ENCODE results near the gene RPS27. TPM values are rescaled to one million over a fixed set of nuclear protein-coding genes. Genes with fewer than 3 reads are reported as not detected.
A peak's percentile ranks its signal among the peaks of the same experiment; 100 is the strongest.

RPS27 gene
- total RNA-seq, 4 donors from 2014 or later: 1,269 to 1,948 (median 1,828) TPM

DNA sequence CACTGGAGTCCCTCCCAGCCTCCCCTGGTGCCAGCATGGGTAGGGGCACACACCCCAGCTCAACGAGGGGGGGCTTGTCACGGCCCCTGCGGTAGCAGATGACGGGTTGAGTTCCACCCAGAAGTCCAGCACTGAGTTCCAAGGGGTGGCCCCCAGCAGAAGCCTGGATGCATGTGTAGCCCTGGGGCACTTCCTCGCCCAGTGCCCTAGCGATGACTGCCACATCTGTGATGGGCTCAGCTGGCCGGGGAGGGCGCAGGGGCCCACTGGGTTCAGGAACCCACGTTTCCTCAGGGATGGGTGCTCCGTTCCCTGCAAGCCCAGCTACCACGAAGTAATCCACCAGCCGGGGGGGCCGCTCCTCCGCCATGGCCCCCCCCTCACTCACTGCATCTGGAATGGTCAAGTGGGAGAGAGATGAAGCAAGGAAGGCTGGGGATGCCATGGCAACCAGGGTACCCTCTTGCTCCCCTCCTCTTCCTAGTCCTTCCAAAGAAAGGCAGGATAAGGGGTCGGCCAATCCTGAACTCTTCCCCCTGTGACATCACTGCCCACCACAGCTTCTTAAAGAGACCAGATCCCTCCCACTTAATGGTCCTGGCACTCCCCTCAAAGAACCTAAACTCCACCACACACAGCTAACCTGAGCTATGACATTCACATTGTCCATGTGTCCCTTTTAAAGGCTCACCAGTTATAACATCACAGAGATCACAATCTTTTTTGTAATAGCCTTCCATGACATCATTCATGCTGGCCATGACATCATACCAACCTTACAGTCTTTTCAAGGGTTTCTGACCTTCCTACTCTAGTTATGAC lies 46.3 kb upstream of the RPS27 start:
- ATAC-seq: no peak
- no peak for TF ChIP-seq POLR2A (IDR thresholded peaks at IDR 0.05)
- TF ChIP-seq, protein P1, sequence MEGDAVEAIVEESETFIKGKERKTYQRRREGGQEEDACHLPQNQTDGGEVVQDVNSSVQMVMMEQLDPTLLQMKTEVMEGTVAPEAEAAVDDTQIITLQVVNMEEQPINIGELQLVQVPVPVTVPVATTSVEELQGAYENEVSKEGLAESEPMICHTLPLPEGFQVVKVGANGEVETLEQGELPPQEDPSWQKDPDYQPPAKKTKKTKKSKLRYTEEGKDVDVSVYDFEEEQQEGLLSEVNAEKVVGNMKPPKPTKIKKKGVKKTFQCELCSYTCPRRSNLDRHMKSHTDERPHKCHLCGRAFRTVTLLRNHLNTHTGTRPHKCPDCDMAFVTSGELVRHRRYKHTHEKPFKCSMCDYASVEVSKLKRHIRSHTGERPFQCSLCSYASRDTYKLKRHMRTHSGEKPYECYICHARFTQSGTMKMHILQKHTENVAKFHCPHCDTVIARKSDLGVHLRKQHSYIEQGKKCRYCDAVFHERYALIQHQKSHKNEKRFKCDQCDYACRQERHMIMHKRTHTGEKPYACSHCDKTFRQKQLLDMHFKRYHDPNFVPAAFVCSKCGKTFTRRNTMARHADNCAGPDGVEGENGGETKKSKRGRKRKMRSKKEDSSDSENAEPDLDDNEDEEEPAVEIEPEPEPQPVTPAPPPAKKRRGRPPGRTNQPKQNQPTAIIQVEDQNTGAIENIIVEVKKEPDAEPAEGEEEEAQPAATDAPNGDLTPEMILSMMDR (IDR thresholded peaks at IDR 0.05 in 4 of 5, conservative IDR thresholded peaks at IDR 0.05 in 1 of 5): no peak
- peak overlapping the region; percentile 98 to 99 (median 98) for H3K27ac ChIP-seq
- no peaks in the 10 kb centered on the region for H3K27me3 ChIP-seq
- H3K9me3 ChIP-seq: no peaks in the 10 kb centered on the region
- peaks cover 0 to 44% of the 10 kb centered on the region in 2 donors for H3K36me3 ChIP-seq
- intact Hi-C loops (cut with DNase I; ENCODE audit: low total_unique reads): no loop called here
- DNase-seq: no peak
- in situ Hi-C loops (cut with MboI; ENCODE audit: low sequenced_read_pairs in 4 of 4): loop anchor here in 1 of 4 donors (10.0 kb wide), 1 partner anchor 149 kb away; no protein-coding TSS in a partner anchor
- H3K4me1 ChIP-seq: peaks cover 15 to 31% of the 10 kb centered on the region in 2 donors
- peak overlapping the region in 2 of 4 donors; percentile 70 to 81 for H3K4me3 ChIP-seq

DNA sequence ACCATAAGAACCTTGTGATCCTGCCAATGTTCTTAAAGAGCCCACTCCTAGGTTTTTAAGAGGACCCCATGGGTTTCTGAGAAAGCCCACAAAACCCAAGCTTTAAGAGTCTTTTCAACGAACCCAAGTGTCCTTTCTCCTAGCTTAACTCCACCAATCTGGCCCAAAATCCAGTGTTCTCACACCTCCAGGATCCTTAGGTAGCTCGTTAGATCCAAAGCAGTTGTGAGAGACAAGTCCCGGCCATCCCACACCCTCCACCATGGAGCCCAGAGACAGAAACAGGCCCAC lies 45.8 kb upstream of the RPS27 start:
- no peak for DNase-seq
- Histone ChIP-seq H3K9me3 (no peaks in the 10 kb centered on the region), H3K27me3 (no peaks in the 10 kb centered on the region), H3K36me3 (peaks cover 0 to 45% of the 10 kb centered on the region in 2 donors), H3K4me1 (peaks cover 15 to 31% of the 10 kb centered on the region in 2 donors), H3K27ac (peak overlapping the region; percentile 98 to 99 (median 98)), H3K4me3 (peak overlapping the region; percentile 70 to 90 (median 78))
- TF ChIP-seq POLR2A (IDR thresholded peaks at IDR 0.05): no peak
- TF ChIP-seq, protein P1 (IDR thresholded peaks at IDR 0.05 in 4 of 5, conservative IDR thresholded peaks at IDR 0.05 in 1 of 5): no peak
- intact Hi-C loops (cut with DNase I; ENCODE audit: low total_unique reads) (no loop called here), in situ Hi-C loops (cut with MboI; ENCODE audit: low sequenced_read_pairs in 4 of 4) (loop anchor here in 2 of 4 donors (5.0 to 10.0 kb wide), 2 partner anchors 43 to 150 kb away; partner anchors contain the start of gene RAB13 (in 1 of the 2))
- ATAC-seq: no peak

DNA sequence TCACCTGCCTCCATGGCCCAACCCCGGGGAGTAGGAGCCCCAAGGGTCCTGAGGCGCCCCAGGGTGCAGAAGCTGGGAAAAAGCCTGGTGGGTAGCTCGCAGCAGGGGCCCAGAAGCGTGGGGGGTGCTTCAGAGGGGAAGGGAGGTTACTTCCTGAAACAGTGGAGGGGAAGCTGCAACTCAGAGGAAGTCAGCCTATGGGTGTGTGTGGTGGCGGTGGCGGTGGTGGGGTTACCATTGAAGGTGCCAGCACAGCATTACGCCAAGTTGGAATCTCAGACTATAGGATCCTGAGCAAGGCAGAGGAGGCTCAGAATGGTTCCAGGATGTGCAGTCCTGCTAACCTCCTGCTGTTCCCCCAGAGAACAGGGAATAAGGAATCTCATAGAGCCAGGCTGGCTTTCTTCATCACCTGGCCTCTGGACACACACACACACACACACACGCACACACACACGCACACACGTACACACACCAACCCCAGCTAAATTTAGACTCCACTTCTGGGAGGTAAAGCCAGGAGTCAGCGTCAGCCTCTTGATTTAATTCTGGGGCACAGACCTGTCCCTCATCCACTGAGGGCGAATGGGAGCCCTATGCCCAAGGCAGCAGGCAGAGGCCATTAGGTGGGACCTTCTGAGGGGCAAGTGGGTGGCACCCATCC lies 45.3 kb upstream of the RPS27 start:
- ATAC-seq (peak; percentile 74 to 79), DNase-seq (peak; percentile 80 to 90)
- Histone ChIP-seq H3K36me3 (peaks cover 0 to 49% of the 10 kb centered on the region in 2 donors), H3K4me1 (peaks cover 15 to 31% of the 10 kb centered on the region in 2 donors), H3K27me3 (no peaks in the 10 kb centered on the region), H3K4me3 (peak overlapping the region; percentile 70 to 90 (median 78)), H3K9me3 (no peaks in the 10 kb centered on the region), H3K27ac (peak overlapping the region; percentile 98 to 99 (median 98))
- intact Hi-C loops (cut with DNase I; ENCODE audit: low total_unique reads) (no loop called here), in situ Hi-C loops (cut with MboI; ENCODE audit: low sequenced_read_pairs in 4 of 4) (loop anchor here in 2 of 4 donors (5.0 to 10.0 kb wide), 2 partner anchors 42 to 150 kb away; partner anchors contain the start of gene RAB13 (in 1 of the 2))
- TF ChIP-seq, protein P1 (IDR thresholded peaks at IDR 0.05 in 4 of 5, conservative IDR thresholded peaks at IDR 0.05 in 1 of 5): no peak
- TF ChIP-seq POLR2A (IDR thresholded peaks at IDR 0.05): peak in 1 of 2 donors; percentile 72

DNA sequence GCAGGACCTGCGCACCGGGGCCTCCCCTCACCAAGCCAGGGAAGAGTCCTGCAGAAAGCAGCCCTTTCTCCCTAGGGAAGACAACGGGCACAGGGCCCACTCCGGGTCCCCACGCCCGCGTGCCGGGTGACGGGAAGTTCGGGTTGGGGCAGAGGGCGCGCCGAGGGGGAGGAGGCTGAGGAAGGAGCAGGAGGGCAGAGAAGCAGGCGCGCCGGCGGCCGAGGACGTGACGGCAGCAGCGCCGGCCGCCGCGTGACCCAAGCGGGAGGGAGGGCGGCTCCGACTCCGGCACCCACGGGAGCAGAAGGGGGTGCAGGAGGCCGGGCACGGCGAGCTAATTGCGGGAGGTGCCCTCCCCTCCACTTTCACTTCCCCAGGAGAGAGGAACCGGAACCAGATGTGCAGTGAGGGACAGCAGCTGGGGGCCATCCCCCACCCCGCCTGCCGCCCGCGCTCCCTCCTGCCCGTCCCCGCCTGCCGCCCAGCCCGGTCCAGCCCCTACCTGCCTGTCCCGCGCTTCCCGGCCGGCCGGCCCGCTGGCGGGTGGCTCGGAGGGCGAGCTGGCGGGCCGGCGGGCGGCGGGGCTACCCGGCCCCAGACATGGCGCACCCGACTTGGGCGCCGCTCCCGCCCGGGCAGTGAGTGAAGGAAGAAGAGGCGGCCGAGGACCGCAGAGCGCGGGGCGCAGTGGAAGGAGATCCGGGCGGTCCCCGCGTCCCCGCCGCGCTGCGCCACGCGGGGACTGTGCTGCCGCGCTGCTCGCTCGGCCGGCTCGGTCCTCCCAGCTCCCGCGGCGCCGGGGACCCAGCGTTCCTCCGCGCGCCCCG lies 44.6 kb upstream of the RPS27 start:
- in situ Hi-C loops (cut with MboI; ENCODE audit: low sequenced_read_pairs in 4 of 4): loop anchor here in 2 of 4 donors (5.0 to 10.0 kb wide), 2 partner anchors 41 to 151 kb away; partner anchors contain the start of gene RAB13 (in 1 of the 2)

More for the DNA sequence above, 44.6 kb upstream of the RPS27 start:
- intact Hi-C loops (cut with DNase I; ENCODE audit: low total_unique reads): loop anchor here (1.0 kb wide), 4 partner anchors 12 to 149 kb away; partner anchors contain the start of genes CRTC2 and RAB13
- DNase-seq: peak; percentile 84
- Histone ChIP-seq H3K27me3 (no peaks in the 10 kb centered on the region), H3K36me3 (peaks cover 0 to 51% of the 10 kb centered on the region in 2 donors), H3K9me3 (no peaks in the 10 kb centered on the region), H3K27ac (peak overlapping the region; percentile 98 to 99 (median 98)), H3K4me3 (peak overlapping the region; percentile 70 to 90 (median 78)), H3K4me1 (peaks cover 15 to 31% of the 10 kb centered on the region in 2 donors)
- ATAC-seq: peak; percentile 74 to 83
- TF ChIP-seq, protein P1 (IDR thresholded peaks at IDR 0.05 in 4 of 5, conservative IDR thresholded peaks at IDR 0.05 in 1 of 5): no peak
- TF ChIP-seq POLR2A (IDR thresholded peaks at IDR 0.05): peak; percentile 76 to 86

All from gastrocnemius medialis (tissue), 4 donors.